Nephron progenitor cell (in vitro differentiated cells): ENCODE measurements around the gene ADGRG1.

Experiments used
- DNase-seq: peaks from one replicate; pipeline ENCODE4 v3.0.0; 2021
- H3K27ac Mint-ChIP-seq: 2 replicates; pipeline ENCODE4 v1.8.0; 2021; ENCODE audit warnings: mild to moderate bottlenecking, moderate library complexity, mixed read lengths
- H3K27me3 Mint-ChIP-seq: 2 replicates; pipeline ENCODE4 v1.8.0; 2021; ENCODE audit warnings: mild to moderate bottlenecking, low read depth, mixed read lengths; ENCODE audit not compliant: poor library complexity
- H3K36me3 Mint-ChIP-seq: 2 replicates; pipeline ENCODE4 v1.8.0; 2021; ENCODE audit warnings: low read depth, mixed read lengths
- H3K4me1 Mint-ChIP-seq: 2 replicates; pipeline ENCODE4 v1.8.0; 2021; ENCODE audit warnings: mixed read lengths
- H3K4me3 Mint-ChIP-seq: 2 replicates; pipeline ENCODE4 v1.8.0; 2021; ENCODE audit warnings: mild to moderate bottlenecking, moderate library complexity, mixed read lengths
- H3K9me3 Mint-ChIP-seq: 2 replicates; pipeline ENCODE4 v1.8.0; 2021; ENCODE audit warnings: mild to moderate bottlenecking, moderate library complexity, mixed read lengths
- CTCF ChIP-seq: fragments of 200-600 bp; sonication (generic); IDR thresholded peaks from 2 replicates; pipeline ENCODE4 v1.5.0; 2021; ENCODE audit warnings: antibody characterized with exemption

ADGRG1 gene

GRCh38 chr16:57634171-57634570 is 5.7 kb downstream of the ADGRG1 start:
- DNase-seq, result no peak
- TF ChIP-seq CTCF, result no peak
- Mint-ChIP-seq H3K36me3 (no peaks in the 10 kb centered on the region), H3K27me3 (peaks cover 22% of the 10 kb centered on the region), H3K9me3 (no peaks in the 10 kb centered on the region), H3K4me3 (no peak overlapping the region), H3K4me1 (peaks cover 49% of the 10 kb centered on the region), H3K27ac (no peak overlapping the region)

- DNase-seq, result no peak
- Mint-ChIP-seq H3K27me3 (peaks cover 26% of the 10 kb centered on the region), H3K9me3 (no peaks in the 10 kb centered on the region), H3K4me1 (peaks cover 52% of the 10 kb centered on the region), H3K27ac (no peak overlapping the region), H3K36me3 (no peaks in the 10 kb centered on the region), H3K4me3 (no peak overlapping the region)
- TF ChIP-seq CTCF, result no peak
These were observed 7.1 kb downstream of the ADGRG1 start for GRCh38 chr16:57635266-57636097.

GRCh38 chr16:57636184-57636583 is 7.8 kb downstream of the ADGRG1 start:
- H3K27me3 Mint-ChIP-seq, result peaks cover 29% of the 10 kb centered on the region
- no peaks in the 10 kb centered on the region for H3K9me3 Mint-ChIP-seq
- DNase-seq, result no peak
- H3K4me3 Mint-ChIP-seq, result no peak overlapping the region
- no peak overlapping the region for H3K27ac Mint-ChIP-seq
- H3K4me1 Mint-ChIP-seq, result peaks cover 49% of the 10 kb centered on the region
- TF ChIP-seq CTCF, result no peak
- no peaks in the 10 kb centered on the region for H3K36me3 Mint-ChIP-seq

GRCh38 chr16:57637020-57637419 is 8.6 kb downstream of the ADGRG1 start:
- no peaks in the 10 kb centered on the region for H3K9me3 Mint-ChIP-seq
- no peak for DNase-seq
- H3K27ac Mint-ChIP-seq, result no peak overlapping the region
- TF ChIP-seq CTCF, result no peak
- peaks cover 48% of the 10 kb centered on the region for H3K4me1 Mint-ChIP-seq
- no peaks in the 10 kb centered on the region for H3K36me3 Mint-ChIP-seq
- peaks cover 35% of the 10 kb centered on the region for H3K27me3 Mint-ChIP-seq
- no peak overlapping the region for H3K4me3 Mint-ChIP-seq

- Mint-ChIP-seq H3K4me3 (no peak overlapping the region), H3K9me3 (no peaks in the 10 kb centered on the region), H3K27ac (no peak overlapping the region), H3K27me3 (peaks cover 35% of the 10 kb centered on the region), H3K4me1 (peaks cover 48% of the 10 kb centered on the region), H3K36me3 (no peaks in the 10 kb centered on the region)
- TF ChIP-seq CTCF, result no peak
- no peak for DNase-seq
These were observed 9.0 kb downstream of the ADGRG1 start for GRCh38 chr16:57637424-57637823.

GRCh38 chr16:57637965-57638364 is 9.5 kb downstream of the ADGRG1 start:
- no peak for TF ChIP-seq CTCF
- Mint-ChIP-seq H3K27ac (no peak overlapping the region), H3K4me1 (peaks cover 48% of the 10 kb centered on the region), H3K9me3 (no peaks in the 10 kb centered on the region), H3K27me3 (peaks cover 35% of the 10 kb centered on the region), H3K36me3 (no peaks in the 10 kb centered on the region), H3K4me3 (no peak overlapping the region)
- no peak for DNase-seq
